BLaER1 treated with 17β-estradiol and CSF1 and Interleukin-3, amounts not matched to agents 10 nM and 100 nM (cell line): ENCODE data around the gene SNX1.

Source experiments
- H3K27ac ChIP-seq, 11 experiments: shearing (Covaris generic); formaldehyde crosslinking; 2 replicates each; pipeline ENCODE4 v1.8.1; 2022
- H3K27me3 ChIP-seq, 11 experiments: shearing (Covaris generic); formaldehyde crosslinking; 2 replicates each; pipeline ENCODE4 v1.8.1; 2022
- H3K36me3 ChIP-seq, 11 experiments: shearing (Covaris generic); formaldehyde crosslinking; 2 replicates each; pipeline ENCODE4 v1.8.1; 2022
- H3K4me1 ChIP-seq, 10 experiments: shearing (Covaris generic); formaldehyde crosslinking; 2 replicates each; pipeline ENCODE4 v1.8.1; 2022
- H3K4me2 ChIP-seq, 11 experiments: shearing (Covaris generic); formaldehyde crosslinking; 2 replicates each; pipeline ENCODE4 v1.8.1; 2022
- H3K4me3 ChIP-seq, 10 experiments: shearing (Covaris generic); formaldehyde crosslinking; 2 replicates each; pipeline ENCODE4 v1.8.1; 2022
- H3K9ac ChIP-seq, 11 experiments: shearing (Covaris generic); formaldehyde crosslinking; 2 replicates each; pipeline ENCODE4 v1.8.1; 2022
- H3K9me3 ChIP-seq, 11 experiments: shearing (Covaris generic); formaldehyde crosslinking; replicated peaks in 1 of 11; 2 replicates each; pipeline ENCODE4 v1.8.1; 2022
- H4K20me1 ChIP-seq, 11 experiments: shearing (Covaris generic); formaldehyde crosslinking; 2 replicates each; pipeline ENCODE4 v1.8.1; 2022
- Cebpa-rat ChIP-seq, 11 experiments: shearing (Covaris generic); IDR thresholded peaks; 2 replicates each; pipeline ENCODE4 v1.8.1; 2022

Gene SNX1

GRCh38 chr15:64131547-64131946 lies 35.8 kb downstream of the SNX1 start:
- peaks cover 0 to 7% (median 1%) of the 10 kb centered on the region in 10 experiments; a peak in 9 of 20 replicates for H3K4me1 ChIP-seq
- peaks cover 96 to 100% (median 100%) of the 10 kb centered on the region in 11 experiments for H3K36me3 ChIP-seq
- TF ChIP-seq Cebpa-rat (IDR thresholded peaks at IDR 0.05): no peak
- no peaks in the 10 kb centered on the region for H3K9me3 ChIP-seq
- no peak overlapping the region for H3K4me3 ChIP-seq
- H4K20me1 ChIP-seq: peaks cover 0 to 97% (median 16%) of the 10 kb centered on the region in 11 experiments; a peak in 15 of 22 replicates
- no peaks in the 10 kb centered on the region for H3K27me3 ChIP-seq
- no peak overlapping the region for H3K27ac ChIP-seq
- no peak overlapping the region for H3K9ac ChIP-seq
- no peak overlapping the region for H3K4me2 ChIP-seq

- Histone ChIP-seq H3K27ac (no peak overlapping the region), H3K4me2 (no peak overlapping the region), H3K9me3 (no peaks in the 10 kb centered on the region), H3K4me3 (no peak overlapping the region), H3K4me1 (peaks cover 0 to 14% (median 8%) of the 10 kb centered on the region in 10 experiments; a peak in 11 of 20 replicates), H3K36me3 (peaks cover 96 to 100% (median 100%) of the 10 kb centered on the region in 11 experiments), H3K9ac (no peak overlapping the region), H4K20me1 (peaks cover under 1 to 97% (median 17%) of the 10 kb centered on the region in 11 experiments; a peak in 16 of 22 replicates), H3K27me3 (no peaks in the 10 kb centered on the region)
- no peak for TF ChIP-seq Cebpa-rat (IDR thresholded peaks at IDR 0.05)
Observed at GRCh38 chr15:64132217-64132616, 36.4 kb downstream of the SNX1 start.

GRCh38 chr15:64133623-64134344 lies 38.0 kb downstream of the SNX1 start:
- peaks cover 96 to 100% (median 100%) of the 10 kb centered on the region in 11 experiments for H3K36me3 ChIP-seq
- no peak overlapping the region for H3K9ac ChIP-seq

GRCh38 chr15:64134345-64134829 lies 38.6 kb downstream of the SNX1 start:
- no peak overlapping the region for H3K4me2 ChIP-seq
- H3K27ac ChIP-seq: no peak overlapping the region
- peaks cover 12 to 93% (median 33%) of the 10 kb centered on the region in 11 experiments; a peak in 17 of 22 replicates for H4K20me1 ChIP-seq
- peaks cover 92 to 96% (median 96%) of the 10 kb centered on the region in 11 experiments for H3K36me3 ChIP-seq
- no peaks in the 10 kb centered on the region for H3K9me3 ChIP-seq
- H3K4me3 ChIP-seq: no peak overlapping the region
- H3K4me1 ChIP-seq: peaks cover 0 to 18% (median 12%) of the 10 kb centered on the region in 10 experiments; a peak in 13 of 20 replicates
- TF ChIP-seq Cebpa-rat (IDR thresholded peaks at IDR 0.05): no peak
- H3K9ac ChIP-seq: no peak overlapping the region
- no peaks in the 10 kb centered on the region for H3K27me3 ChIP-seq

More at GRCh38 chr15:64133623-64134344, 38.0 kb downstream of the SNX1 start:
- H3K4me2 ChIP-seq: no peak overlapping the region
- peaks cover 0 to 18% (median 12%) of the 10 kb centered on the region in 10 experiments; a peak in 13 of 20 replicates for H3K4me1 ChIP-seq
- H3K27me3 ChIP-seq: no peaks in the 10 kb centered on the region
- peaks cover 12 to 97% (median 33%) of the 10 kb centered on the region in 11 experiments; a peak in 17 of 22 replicates for H4K20me1 ChIP-seq
- TF ChIP-seq Cebpa-rat (IDR thresholded peaks at IDR 0.05): no peak
- no peak overlapping the region for H3K27ac ChIP-seq
- no peak overlapping the region for H3K4me3 ChIP-seq
- H3K9me3 ChIP-seq: no peaks in the 10 kb centered on the region

GRCh38 chr15:64136347-64136746 lies 40.6 kb downstream of the SNX1 start:
- Histone ChIP-seq H3K4me2 (peak overlapping the region in 2 of 11 experiments; percentile 30 to 31; a peak in 1 of 22 replicates), H3K4me3 (no peak overlapping the region), H3K27ac (no peak overlapping the region; a peak in 1 of 22 replicates), H3K36me3 (peaks cover 83 to 90% (median 86%) of the 10 kb centered on the region in 11 experiments), H3K9ac (0 out of 22 replicates have a peak overlapping the region, but pooled peaks of 2 of the 11 experiments have one; percentile 9), H4K20me1 (peaks cover 12 to 86% (median 33%) of the 10 kb centered on the region in 11 experiments; a peak in 17 of 22 replicates), H3K4me1 (peaks cover 11 to 28% (median 18%) of the 10 kb centered on the region in 10 experiments; a peak in 19 of 20 replicates), H3K9me3 (no peaks in the 10 kb centered on the region), H3K27me3 (no peaks in the 10 kb centered on the region)
- no peak for TF ChIP-seq Cebpa-rat (IDR thresholded peaks at IDR 0.05)

GRCh38 chr15:64137226-64137833 lies 41.5 kb downstream of the SNX1 start:
- Histone ChIP-seq H3K4me2 (peak overlapping the region in 5 of 11 experiments; percentile 17 to 38 (median 30); a peak in 9 of 22 replicates), H3K9ac (peak overlapping the region in 4 of 11 experiments; percentile 3 to 54 (median 16); a peak in 4 of 22 replicates), H3K4me3 (no peak overlapping the region), H3K27ac (peak overlapping the region in 1 of 11 experiments; percentile 35; a peak in 2 of 22 replicates), H3K36me3 (peaks cover 82 to 90% (median 86%) of the 10 kb centered on the region in 11 experiments), H3K9me3 (no peaks in the 10 kb centered on the region), H3K27me3 (no peaks in the 10 kb centered on the region), H3K4me1 (peaks cover 11 to 34% (median 24%) of the 10 kb centered on the region in 10 experiments; a peak in 19 of 20 replicates), H4K20me1 (peaks cover 9 to 86% (median 33%) of the 10 kb centered on the region in 11 experiments; a peak in 17 of 22 replicates)
- no peak for TF ChIP-seq Cebpa-rat (IDR thresholded peaks at IDR 0.05)

GRCh38 chr15:64138331-64138941 lies 42.7 kb downstream of the SNX1 start:
- H3K36me3 ChIP-seq: peaks cover 80 to 89% (median 85%) of the 10 kb centered on the region in 11 experiments
- H3K9ac ChIP-seq: peak overlapping the region in 1 of 11 experiments; percentile 28; a peak in 1 of 22 replicates
- no peaks in the 10 kb centered on the region for H3K9me3 ChIP-seq
- TF ChIP-seq Cebpa-rat (IDR thresholded peaks at IDR 0.05): no peak
- no peaks in the 10 kb centered on the region for H3K27me3 ChIP-seq
- H3K4me3 ChIP-seq: no peak overlapping the region
- peaks cover 0 to 86% (median 28%) of the 10 kb centered on the region in 11 experiments; a peak in 16 of 22 replicates for H4K20me1 ChIP-seq
- H3K4me1 ChIP-seq: peaks cover 14 to 39% (median 25%) of the 10 kb centered on the region in 10 experiments
- no peak overlapping the region for H3K4me2 ChIP-seq
- no peak overlapping the region for H3K27ac ChIP-seq

GRCh38 chr15:64141798-64142512 lies 46.2 kb downstream of the SNX1 start:
- Histone ChIP-seq H3K4me2 (peak overlapping the region in 1 of 11 experiments; percentile 60; a peak in 2 of 22 replicates), H3K36me3 (peaks cover 47 to 79% (median 68%) of the 10 kb centered on the region in 11 experiments), H3K9me3 (no peaks in the 10 kb centered on the region), H3K27me3 (no peaks in the 10 kb centered on the region), H3K27ac (no peak overlapping the region), H3K9ac (no peak overlapping the region), H4K20me1 (peaks cover 0 to 82% (median 22%) of the 10 kb centered on the region in 11 experiments; a peak in 14 of 22 replicates), H3K4me3 (no peak overlapping the region), H3K4me1 (peaks cover 36 to 63% (median 47%) of the 10 kb centered on the region in 10 experiments)
- no peak for TF ChIP-seq Cebpa-rat (IDR thresholded peaks at IDR 0.05)
